AG04449 (cell line): ENCODE measurements around the gene DDX31.

Experiments
- CTCF ChIA-PET: fragments of 350-600 bp; formaldehyde crosslinking; extraction: SDS; loops from one replicate; lab custom pipeline; 2021; ENCODE audit warnings: antibody characterized with exemption; lab: Yijun Ruan, JAX
- POLR2A ChIA-PET: fragments of 400-600, 350-600 bp; formaldehyde crosslinking; extraction: SDS; loops from one replicate; lab custom pipeline; 2020; ENCODE audit warnings: antibody characterized with exemption, inconsistent platforms; lab: Yijun Ruan, JAX
- DNase-seq: peaks from one replicate; pipeline ENCODE4 v3.0.0-alpha.2; 2010; ENCODE audit warnings: low read depth, low spot score
- H3K4me3 ChIP-seq: 2 replicates; pipeline ENCODE4 v1.5.1; 2011; ENCODE audit warnings: low read depth, mild to moderate bottlenecking, control low read depth, low read length
- CTCF ChIP-seq: IDR thresholded peaks from one replicate; pipeline ENCODE4 v1.5.1; 2011; ENCODE audit warnings: mild to moderate bottlenecking, moderate library complexity, low read length, control low read depth, inconsistent platforms; ENCODE audit not compliant: insufficient read depth; ENCODE audit errors: missing control alignments

DDX31 gene

DNA sequence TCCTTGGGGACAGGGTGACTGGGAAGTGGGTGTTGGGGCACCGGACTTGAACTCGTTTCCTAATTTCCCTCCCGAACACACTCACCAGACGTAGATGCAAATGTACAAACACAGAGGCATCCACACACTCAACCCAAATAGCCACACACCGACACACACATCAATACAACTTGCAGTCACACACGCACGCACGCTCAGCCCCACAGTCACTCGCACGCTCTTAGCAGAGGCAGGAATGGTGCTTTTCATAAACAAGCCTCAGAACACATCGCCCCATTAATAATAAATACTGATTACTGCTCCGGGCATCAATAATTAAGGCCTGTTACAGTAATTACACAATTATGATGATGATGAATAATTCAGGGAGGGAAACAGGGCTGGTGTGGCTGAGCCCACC lies 81.7 kb downstream of the DDX31 start:
- CTCF ChIA-PET, result no interaction called here
- no peak overlapping the region for H3K4me3 ChIP-seq
- TF ChIP-seq CTCF, result no peak
- no peak for DNase-seq
- POLR2A ChIA-PET, result no interaction called here

DNA sequence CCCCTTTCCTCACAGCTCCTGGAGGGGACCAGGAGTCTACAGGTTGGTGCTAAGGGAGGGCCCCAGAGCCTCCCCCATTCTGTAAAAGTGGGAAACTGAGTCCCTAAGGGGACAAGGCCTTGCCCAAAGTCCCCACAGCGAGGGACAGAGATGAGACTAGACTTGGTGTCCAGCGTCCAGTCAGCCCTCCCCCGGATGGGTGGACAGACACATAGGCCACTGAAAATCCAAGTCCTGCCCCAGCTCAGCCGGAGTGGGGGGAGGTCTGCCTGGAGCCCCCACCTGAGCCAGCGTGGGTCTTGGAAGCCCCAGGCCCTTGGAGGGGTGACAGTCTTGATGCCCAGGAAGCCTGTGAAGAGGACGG lies 82.2 kb downstream of the DDX31 start:
- DNase-seq, result no peak
- no peak overlapping the region for H3K4me3 ChIP-seq
- ChIA-PET CTCF (no interaction called here), POLR2A (no interaction called here)
- TF ChIP-seq CTCF, result no peak

- ChIA-PET CTCF (no interaction called here), POLR2A (no interaction called here)
- TF ChIP-seq CTCF, result no peak
- H3K4me3 ChIP-seq, result no peak overlapping the region
- DNase-seq, result no peak
Observed at GRCh38 chr9:132586830-132587591, 82.8 kb downstream of the DDX31 start.

GRCh38 chr9:132585954-132586829 lies 83.6 kb downstream of the DDX31 start:
- no peak overlapping the region for H3K4me3 ChIP-seq
- ChIA-PET POLR2A (no interaction called here), CTCF (no interaction called here)
- DNase-seq, result no peak
- no peak for TF ChIP-seq CTCF

DNA sequence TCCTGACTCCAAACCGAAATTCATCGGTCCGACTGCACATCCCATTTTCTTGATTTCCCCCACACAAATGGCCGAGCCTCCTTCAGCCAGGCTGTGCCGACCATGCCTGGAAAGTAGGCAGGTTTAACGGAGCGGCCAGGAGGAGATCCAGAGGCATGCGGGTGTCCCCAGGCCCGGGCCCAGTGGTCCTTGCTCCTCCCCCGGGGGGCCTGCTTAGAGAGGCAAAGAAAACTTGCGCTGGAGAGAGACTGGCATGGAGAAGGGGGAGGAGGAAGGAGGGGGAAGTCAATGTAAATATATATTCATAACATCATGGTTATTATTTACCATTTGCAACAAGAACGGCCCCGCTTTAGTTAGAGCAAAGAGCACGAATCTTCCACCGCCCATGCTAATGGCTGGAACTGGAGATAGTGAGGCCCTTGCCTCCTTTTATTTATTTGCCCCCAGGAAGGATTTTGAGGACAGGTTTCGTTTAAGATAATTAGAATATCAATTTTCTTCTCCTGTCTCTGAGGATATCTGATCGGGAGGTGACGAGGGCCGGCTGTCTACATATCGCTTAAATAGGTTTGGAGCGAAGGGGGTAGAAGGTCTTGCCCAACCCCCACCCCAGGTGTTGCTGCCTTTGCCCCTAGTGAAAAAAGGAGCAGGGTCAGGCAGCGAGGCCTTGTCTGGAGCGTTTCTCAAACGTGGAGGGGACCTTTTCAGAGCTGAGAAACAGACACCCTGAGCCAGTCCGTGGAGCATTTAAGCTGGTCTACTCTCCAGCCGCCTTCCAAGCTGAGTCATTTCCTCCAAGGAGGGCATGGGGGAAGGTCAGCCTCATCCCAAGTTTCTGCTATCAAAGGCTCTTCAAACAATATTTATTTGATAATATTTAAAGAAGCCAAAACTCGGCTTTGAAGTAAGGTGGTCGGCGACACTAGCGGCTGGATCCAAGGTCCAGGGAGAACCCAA lies 84.9 kb downstream of the DDX31 start:
- ChIA-PET CTCF (no interaction called here), POLR2A (no interaction called here)
- no peak overlapping the region for H3K4me3 ChIP-seq
- TF ChIP-seq CTCF, result no peak
- no peak for DNase-seq
